HL-60 (cell line): ENCODE measurements around the gene THSD7B.

Source experiments
- DNase-seq, 2 experiments: peaks; one replicate each; pipeline ENCODE4 v3.0.0-alpha.2; 2010 to 2020; ENCODE audit warnings: low read depth in 1 of 2, low spot score in 1 of 2
- H3K27ac ChIP-seq: fragments of 250-450 bp; sonication (Bioruptor Pico); replicated peaks from 2 replicates; pipeline ENCODE4 v1.5.1; 2020; ENCODE audit warnings: mild to moderate bottlenecking, moderate library complexity
- H3K27me3 ChIP-seq: fragments of 250-450 bp; sonication (Bioruptor Pico); 2 replicates; pipeline ENCODE4 v1.5.1; 2021; ENCODE audit warnings: mild to moderate bottlenecking, moderate library complexity; ENCODE audit not compliant: insufficient read depth, poor library complexity, severe bottlenecking
- H3K4me3 ChIP-seq: replicated peaks from 2 replicates; pipeline ENCODE4 v1.5.1; 2011; ENCODE audit warnings: mild to moderate bottlenecking, control low read depth, low read length; ENCODE audit not compliant: insufficient read depth
- CTCF ChIP-seq: IDR thresholded peaks from one replicate; pipeline ENCODE4 v1.5.1; 2011; ENCODE audit warnings: low read length, control low read depth, inconsistent platforms; ENCODE audit not compliant: insufficient read depth
- GABPA ChIP-seq: IDR thresholded peaks from 2 replicates; pipeline ENCODE4 v1.6.1; 2012; ENCODE audit warnings: low read depth
- POLR2AphosphoS5 ChIP-seq: IDR thresholded peaks from 2 replicates; pipeline ENCODE4 v1.6.1; 2012; ENCODE audit warnings: low read depth
- REST ChIP-seq: IDR thresholded peaks from 2 replicates; pipeline ENCODE4 v1.6.1; 2012; ENCODE audit warnings: low read depth; ENCODE audit not compliant: insufficient replicate concordance
- SPI1 ChIP-seq: IDR thresholded peaks from 2 replicates; pipeline ENCODE4 v1.6.1; 2012; ENCODE audit warnings: low read depth, mild to moderate bottlenecking, borderline replicate concordance

THSD7B gene

GRCh38 chr2:136787970-136788369 lies 22.6 kb downstream of the THSD7B start:
- H3K27ac ChIP-seq, result no peak overlapping the region
- H3K27me3 ChIP-seq, result peaks cover 7% of the 10 kb centered on the region
- DNase-seq, result no peak
- no peak overlapping the region for H3K4me3 ChIP-seq
- TF ChIP-seq CTCF, result no peak
- TF ChIP-seq GABPA, result no peak
- no peak for TF ChIP-seq POLR2AphosphoS5
- TF ChIP-seq SPI1, result no peak
- TF ChIP-seq REST, result no peak

- Histone ChIP-seq H3K4me3 (no peak overlapping the region), H3K27ac (no peak overlapping the region), H3K27me3 (no peaks in the 10 kb centered on the region)
- no peak for DNase-seq
- no peak for TF ChIP-seq REST
- no peak for TF ChIP-seq CTCF
- TF ChIP-seq SPI1, result no peak
- no peak for TF ChIP-seq POLR2AphosphoS5
- no peak for TF ChIP-seq GABPA
These were observed 31.0 kb downstream of the THSD7B start for GRCh38 chr2:136796339-136796738.

- Histone ChIP-seq H3K4me3 (no peak overlapping the region), H3K27me3 (no peaks in the 10 kb centered on the region), H3K27ac (no peak overlapping the region)
- DNase-seq, result no peak
- TF ChIP-seq CTCF (no peak), GABPA (no peak), REST (no peak), POLR2AphosphoS5 (no peak), SPI1 (no peak)
These were observed 33.4 kb downstream of the THSD7B start for GRCh38 chr2:136798766-136799165.
